HuH-7.5 (cell line): ENCODE data around the gene PPP1CA.
A peak's percentile ranks its signal among the peaks of the same experiment; 100 is the strongest.
"Not testable (repeated sequence)": the region's sequence is repeated elsewhere in the genome, so short reads cannot be mapped to it uniquely, and the experiment has no call there.

Experiments
- DNase-seq: peaks from one replicate; pipeline ENCODE4 v3.0.0; 2011; ENCODE audit warnings: low spot score

The PPP1CA gene

DNA sequence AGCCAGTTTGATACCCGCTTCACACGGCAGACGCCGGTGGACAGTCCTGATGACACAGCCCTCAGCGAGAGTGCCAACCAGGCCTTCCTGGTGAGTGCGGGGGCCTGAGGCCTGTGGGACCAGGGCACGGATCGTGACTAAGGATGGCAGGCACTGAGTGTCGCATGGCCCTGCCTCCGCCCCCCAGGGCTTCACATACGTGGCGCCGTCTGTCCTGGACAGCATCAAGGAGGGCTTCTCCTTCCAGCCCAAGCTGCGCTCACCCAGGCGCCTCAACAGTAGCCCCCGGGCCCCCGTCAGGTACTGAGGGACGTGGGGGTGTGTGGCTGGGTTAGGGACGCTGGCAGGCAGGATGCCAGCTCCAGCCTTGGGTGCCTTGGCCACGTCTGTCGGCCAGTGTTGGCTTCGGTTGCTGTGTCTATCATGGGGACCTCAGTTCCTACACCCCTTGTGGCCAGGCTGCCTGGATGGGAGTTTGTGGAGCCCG, 32.8 kb upstream of the PPP1CA start:
- DNase-seq, result no peak

- no peak for DNase-seq
Measured at GRCh38 chr11:67433536-67434394, 32.1 kb upstream of the PPP1CA start.

DNA sequence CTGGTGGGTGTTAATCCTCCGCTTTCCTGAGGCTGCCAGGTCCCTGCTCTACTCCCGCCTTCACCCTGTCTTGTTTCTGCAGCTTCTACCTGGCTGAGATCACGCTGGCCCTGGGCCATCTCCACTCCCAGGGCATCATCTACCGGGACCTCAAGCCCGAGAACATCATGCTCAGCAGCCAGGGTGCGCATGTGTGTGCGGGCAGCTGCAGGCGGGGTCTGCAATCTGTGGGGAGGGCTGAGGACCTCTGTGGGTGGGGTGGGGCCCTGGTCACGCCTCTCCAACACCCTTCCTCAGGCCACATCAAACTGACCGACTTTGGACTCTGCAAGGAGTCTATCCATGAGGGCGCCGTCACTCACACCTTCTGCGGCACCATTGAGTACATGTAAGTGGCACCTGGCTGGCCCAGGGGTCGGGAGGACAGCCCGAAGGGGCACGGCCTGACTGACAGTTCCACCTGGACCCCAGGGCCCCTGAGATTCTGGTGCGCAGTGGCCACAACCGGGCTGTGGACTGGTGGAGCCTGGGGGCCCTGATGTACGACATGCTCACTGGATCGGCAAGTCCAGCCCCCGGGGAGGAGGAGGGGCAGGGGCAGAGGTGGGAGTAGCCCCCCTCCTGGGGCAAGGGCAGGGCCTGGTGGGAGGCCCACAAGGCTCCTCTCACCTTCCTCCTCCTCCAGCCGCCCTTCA, 31.1 kb upstream of the PPP1CA start:
- DNase-seq, result no peak

DNA sequence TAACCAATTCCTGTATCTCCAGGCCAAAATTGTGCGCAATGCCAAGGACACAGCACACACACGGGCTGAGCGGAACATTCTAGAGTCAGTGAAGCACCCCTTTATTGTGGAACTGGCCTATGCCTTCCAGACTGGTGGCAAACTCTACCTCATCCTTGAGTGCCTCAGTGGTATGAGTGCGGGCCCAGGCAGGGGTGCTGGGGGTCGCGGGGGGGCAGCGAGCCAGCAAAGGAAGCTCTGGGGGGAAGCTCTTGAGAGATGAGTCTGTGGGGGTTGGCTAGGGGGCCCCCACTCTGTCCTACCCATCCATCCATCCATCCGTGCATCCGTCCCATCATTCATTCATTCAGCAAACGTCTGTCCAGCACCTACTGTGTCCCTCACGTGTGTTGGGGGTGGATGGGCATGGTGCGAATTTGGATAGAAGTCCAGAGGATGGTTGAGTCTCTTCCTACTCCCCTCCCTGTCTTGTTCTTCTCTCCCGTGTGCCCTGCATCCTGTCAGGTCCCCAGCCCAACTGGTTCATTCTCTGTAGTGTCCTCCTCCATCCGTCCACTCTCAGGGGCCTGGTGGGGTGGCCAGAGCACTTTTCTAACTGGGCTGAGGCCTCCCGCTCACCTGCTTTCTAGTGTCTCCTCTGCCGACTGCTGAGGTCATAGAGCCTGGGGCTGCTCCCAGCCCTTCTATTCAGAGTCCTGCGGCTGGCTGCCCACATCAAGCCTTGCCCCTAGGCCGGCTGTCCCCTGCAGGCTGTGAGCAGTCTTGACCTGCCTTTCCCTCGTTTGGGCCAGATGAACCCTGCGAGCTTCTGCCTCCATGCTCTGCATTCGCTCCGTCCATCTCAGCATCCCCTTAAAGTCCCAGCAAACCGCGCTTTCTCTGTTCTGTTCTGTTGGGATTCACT, 29.9 kb upstream of the PPP1CA start:
- no peak for DNase-seq

DNA sequence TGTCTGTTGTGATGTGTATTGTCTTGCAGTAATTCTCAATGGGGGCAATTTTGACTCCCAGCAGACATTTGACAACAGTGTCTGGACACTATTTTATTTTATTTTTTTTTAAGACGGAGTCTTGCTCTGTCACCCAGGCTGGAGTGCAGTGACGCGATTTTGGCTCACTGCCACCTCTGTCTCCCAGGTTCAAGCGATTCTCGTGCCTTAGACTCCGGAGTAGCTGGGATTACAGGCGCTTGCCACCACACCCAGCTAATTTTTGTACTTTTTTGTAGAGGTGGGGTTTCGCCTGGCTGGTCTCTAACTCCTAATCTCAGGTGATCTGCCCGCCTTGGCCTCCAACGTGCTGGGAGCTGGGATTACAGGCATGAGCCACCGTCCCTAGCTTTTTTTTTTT, 28.1 kb upstream of the PPP1CA start:
- DNase-seq, result no peak

- no peak for DNase-seq
Measured at GRCh38 chr11:67429038-67429668, 27.5 kb upstream of the PPP1CA start.

GRCh38 chr11:67428052-67429001, 26.7 kb upstream of the PPP1CA start, which contains the start of gene RPS6KB2:
RPS6KB2 (plus strand) TSS chr11:67428494; CDS start chr11:67428546, 52 bp downstream.
- DNase-seq, result peak; percentile 100

DNA sequence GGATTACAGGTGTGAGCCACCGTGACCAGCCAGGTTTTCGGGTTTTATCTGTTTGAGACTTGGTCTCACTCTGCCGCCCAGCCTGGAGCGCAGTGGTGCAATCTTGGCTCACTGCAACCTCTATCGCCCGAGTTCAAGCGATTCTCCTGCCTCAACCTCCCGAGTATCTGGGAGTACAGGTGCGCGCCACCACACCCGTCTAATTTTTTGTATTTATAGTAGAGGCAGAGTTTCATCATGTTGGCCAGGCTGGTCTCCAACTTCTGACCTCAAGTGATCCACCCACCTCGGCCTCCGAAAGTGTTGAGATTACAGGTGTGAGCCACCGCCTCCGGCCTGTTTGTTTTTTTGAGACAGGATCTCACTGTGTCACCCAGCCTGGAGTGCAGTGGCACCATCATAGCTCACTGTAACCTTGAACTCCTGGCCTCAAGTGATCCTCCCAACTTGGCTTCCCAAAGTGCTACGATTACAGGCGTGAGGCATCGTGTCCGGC, 25.8 kb upstream of the PPP1CA start:
- not testable (repeated sequence) for DNase-seq

DNA sequence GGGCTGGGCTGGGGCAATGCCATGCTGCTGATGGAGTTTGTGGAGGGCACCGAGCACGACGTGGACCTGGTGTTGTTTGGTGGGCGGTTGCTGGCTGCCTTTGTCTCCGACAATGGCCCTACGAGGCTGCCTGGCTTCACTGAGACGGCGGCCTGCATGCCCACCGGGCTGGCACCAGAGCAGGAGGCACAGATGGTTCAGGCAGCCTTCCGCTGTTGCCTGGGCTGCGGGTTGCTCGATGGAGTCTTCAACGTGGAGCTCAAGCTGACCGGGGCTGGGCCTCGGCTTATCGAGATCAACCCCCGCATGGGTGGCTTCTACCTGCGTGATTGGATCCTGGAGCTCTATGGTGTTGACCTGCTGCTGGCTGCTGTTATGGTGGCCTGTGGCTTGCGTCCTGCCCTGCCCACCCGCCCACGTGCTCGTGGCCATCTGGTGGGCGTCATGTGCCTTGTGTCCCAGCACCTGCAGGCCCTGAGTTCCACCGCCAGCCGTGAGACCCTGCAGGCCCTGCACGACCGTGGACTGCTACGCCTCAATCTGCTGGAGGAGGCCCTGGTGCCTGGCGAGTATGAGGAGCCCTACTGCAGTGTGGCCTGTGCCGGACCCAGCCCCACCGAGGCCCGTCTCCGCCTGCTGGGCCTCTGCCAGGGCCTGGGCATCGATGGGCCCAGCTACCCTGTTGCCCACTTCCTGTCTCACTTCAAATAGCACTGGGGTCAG, 22.4 kb upstream of the PPP1CA start:
- no peak for DNase-seq

DNA sequence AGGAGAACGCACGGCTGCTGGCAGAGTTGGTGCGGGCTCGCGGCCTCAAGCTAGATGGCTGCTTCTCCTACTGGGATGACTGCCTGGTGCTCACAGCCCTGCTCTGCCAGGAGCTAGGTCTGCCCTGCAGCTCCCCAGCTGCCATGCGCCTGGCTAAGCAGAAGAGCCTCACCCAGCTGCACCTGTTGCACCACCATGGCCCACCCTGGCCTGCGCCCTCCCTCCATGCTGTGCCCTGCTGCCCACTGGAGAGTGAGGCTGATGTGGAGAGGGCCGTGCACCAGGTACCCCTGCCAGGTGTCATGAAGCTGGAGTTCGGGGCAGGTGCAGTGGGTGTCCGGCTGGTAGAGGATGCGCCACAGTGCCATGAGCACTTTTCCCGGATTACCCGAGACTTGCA, 21.8 kb upstream of the PPP1CA start:
- no peak for DNase-seq

DNA sequence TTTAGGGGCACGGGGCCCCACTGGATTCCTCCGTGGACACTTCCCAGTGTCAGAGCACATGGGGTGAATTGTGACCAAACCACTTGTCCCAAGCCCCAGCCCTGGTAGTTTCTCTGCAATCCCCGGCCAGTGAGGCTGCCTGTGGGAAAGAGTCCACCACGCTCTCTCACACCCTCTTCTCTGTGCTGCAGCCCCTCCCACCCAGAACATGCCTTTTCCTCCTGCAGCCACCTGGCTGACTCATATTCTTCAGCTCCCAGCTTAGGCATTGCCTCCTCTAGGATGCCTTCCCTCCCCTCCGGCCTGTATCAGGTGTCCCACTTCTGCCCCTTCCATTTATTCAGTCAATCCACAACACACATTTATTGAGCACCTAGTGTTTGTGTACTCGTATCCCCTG, 21.2 kb upstream of the PPP1CA start:
- DNase-seq, result no peak

- no peak for DNase-seq
Measured at GRCh38 chr11:67421430-67422031, 19.9 kb upstream of the PPP1CA start.

DNA sequence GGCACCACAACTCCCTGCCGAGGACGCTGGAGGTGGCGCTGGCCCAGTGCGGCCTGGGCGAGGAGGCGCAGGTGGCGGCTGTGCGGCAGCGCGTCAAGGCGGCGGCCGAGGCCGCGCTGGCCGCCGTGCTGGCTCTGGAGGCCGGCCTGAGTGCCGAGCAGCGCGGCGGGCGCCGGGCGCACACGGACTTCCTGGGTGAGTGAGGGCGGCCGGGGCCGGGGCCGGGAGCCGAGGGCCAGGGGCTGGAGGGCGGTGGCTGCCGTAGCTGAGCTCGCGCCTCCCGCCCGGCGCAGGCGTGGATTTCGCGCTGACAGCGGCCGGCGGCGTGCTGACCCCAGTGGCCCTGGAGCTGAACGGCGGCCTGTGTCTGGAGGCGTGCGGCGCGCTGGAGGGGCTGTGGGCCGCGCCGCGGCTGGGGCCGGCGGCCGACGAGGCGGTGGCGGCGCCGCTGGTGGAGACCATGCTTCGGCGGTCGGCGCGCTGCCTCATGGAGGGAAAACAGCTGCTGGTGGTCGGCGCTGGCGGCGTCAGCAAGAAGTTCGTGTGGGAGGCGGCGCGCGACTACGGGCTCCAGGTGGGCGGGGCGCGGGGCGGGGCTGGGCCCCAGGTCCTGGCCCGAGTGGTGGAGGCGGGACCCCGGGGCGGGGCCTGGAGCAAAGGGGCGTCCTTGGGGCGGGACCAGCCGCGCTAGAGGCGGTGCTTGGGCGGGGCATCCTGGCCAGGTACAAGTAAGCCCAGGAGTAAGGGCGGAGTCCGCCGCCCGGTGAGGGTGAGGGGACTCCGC, 19.2 kb upstream of the PPP1CA start:
- DNase-seq, result peak; percentile 100

GRCh38 chr11:67420147-67420645, 18.5 kb upstream of the PPP1CA start:
- peak; percentile 80 for DNase-seq

- no peak for DNase-seq
Measured at GRCh38 chr11:67419325-67420049, 17.8 kb upstream of the PPP1CA start.

- no peak for DNase-seq
Measured at GRCh38 chr11:67418476-67419281, 17.0 kb upstream of the PPP1CA start.

GRCh38 chr11:67417425-67417824, 15.8 kb upstream of the PPP1CA start:
- DNase-seq, result no peak
